ENCODE measurements around the gene AGAP5. TPM values are rescaled to one million over a fixed set of nuclear protein-coding genes. Genes with fewer than 3 reads are reported as not detected.
"Not testable (repeated sequence)": the region's sequence is repeated elsewhere in the genome, so short reads cannot be mapped to it uniquely, and the experiment has no call there.

AGAP5 gene
- total RNA-seq, 1 donor from 2014 or later, result 8.0 TPM

DNA sequence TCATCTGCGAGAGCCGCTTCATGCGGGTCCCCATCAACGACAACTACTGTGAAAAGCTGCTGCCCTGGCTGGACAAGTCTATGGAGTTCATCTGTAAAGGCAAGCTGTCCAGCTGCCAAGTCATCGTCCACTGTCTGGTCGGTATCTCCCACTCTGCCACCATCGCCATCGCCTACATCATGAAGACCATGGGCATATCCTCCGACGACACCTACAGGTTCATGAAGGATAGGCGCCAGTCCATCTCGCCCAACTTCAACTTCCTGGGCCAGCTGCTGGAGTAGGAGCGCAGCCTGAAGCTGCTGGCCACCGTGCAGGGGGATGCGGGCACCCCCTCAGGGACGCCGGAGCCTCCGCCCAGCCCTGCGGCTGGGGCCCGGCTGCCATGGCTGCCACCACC is 34.5 kb upstream of the AGAP5 start:
- Mint-ChIP-seq H3K27ac (ENCODE audit: unreplicated experiment) (peak overlapping the region; percentile 64), H3K4me1 (ENCODE audit: unreplicated experiment) (peaks cover 13% of the 10 kb centered on the region), H3K4me3 (ENCODE audit: unreplicated experiment) (peak overlapping the region; percentile 84), H3K9me3 (ENCODE audit: unreplicated experiment) (no peaks in the 10 kb centered on the region), H3K27me3 (ENCODE audit: unreplicated experiment) (peaks cover 15% of the 10 kb centered on the region), H3K36me3 (ENCODE audit: low read depth, unreplicated experiment) (peaks cover 4% of the 10 kb centered on the region)
- TF ChIP-seq, protein P1, sequence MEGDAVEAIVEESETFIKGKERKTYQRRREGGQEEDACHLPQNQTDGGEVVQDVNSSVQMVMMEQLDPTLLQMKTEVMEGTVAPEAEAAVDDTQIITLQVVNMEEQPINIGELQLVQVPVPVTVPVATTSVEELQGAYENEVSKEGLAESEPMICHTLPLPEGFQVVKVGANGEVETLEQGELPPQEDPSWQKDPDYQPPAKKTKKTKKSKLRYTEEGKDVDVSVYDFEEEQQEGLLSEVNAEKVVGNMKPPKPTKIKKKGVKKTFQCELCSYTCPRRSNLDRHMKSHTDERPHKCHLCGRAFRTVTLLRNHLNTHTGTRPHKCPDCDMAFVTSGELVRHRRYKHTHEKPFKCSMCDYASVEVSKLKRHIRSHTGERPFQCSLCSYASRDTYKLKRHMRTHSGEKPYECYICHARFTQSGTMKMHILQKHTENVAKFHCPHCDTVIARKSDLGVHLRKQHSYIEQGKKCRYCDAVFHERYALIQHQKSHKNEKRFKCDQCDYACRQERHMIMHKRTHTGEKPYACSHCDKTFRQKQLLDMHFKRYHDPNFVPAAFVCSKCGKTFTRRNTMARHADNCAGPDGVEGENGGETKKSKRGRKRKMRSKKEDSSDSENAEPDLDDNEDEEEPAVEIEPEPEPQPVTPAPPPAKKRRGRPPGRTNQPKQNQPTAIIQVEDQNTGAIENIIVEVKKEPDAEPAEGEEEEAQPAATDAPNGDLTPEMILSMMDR (IDR thresholded peaks at IDR 0.05; ENCODE audit: unreplicated experiment), result no peak
- no peak for DNase-seq (ENCODE audit: low spot score)

DNA sequence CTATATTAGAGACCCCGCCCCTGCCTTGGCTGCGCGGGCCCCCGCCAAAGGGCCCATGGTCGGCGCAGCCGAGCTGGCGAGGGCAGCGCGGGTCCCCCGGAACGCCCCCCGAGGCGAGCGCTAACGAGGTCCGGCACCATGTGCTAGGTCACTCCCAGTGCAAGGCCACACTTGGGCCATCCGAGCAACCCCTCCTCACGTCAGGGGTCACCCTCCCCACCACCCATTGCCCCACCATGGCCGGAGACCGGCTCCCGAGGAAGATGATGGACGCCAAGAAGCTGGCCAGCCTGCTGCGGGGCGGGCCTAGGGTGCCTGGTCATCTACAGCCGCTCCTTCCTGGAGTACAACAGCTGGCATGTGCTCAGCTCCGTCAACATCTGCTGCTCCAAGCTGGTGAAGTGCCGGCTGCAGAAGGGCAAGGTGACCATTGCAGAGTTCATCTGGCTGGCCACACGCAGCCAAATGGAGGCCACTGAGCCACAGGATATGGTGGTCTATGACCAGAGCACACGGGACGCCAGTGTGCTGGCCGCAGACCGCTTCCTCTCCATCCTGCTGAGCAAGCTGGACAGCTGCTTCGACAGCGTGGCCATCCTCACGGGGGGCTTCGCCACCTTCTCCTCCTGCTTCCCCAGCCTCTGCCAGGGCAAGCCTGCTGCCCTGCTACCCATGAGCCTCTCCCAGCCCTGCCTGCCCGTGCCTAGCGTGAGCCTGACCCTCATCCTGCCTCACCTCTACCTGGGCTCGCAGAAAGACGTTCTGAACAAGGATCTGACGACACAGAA is 33.9 kb upstream of the AGAP5 start:
- Mint-ChIP-seq H3K4me1 (ENCODE audit: unreplicated experiment) (peaks cover 13% of the 10 kb centered on the region), H3K4me3 (ENCODE audit: unreplicated experiment) (peak overlapping the region; percentile 84), H3K27ac (ENCODE audit: unreplicated experiment) (peak overlapping the region; percentile 64), H3K27me3 (ENCODE audit: unreplicated experiment) (peaks cover 15% of the 10 kb centered on the region), H3K36me3 (ENCODE audit: low read depth, unreplicated experiment) (peaks cover 4% of the 10 kb centered on the region), H3K9me3 (ENCODE audit: unreplicated experiment) (no peaks in the 10 kb centered on the region)
- DNase-seq (ENCODE audit: low spot score), result no peak
- TF ChIP-seq, protein P1 (IDR thresholded peaks at IDR 0.05; ENCODE audit: unreplicated experiment), result no peak

DNA sequence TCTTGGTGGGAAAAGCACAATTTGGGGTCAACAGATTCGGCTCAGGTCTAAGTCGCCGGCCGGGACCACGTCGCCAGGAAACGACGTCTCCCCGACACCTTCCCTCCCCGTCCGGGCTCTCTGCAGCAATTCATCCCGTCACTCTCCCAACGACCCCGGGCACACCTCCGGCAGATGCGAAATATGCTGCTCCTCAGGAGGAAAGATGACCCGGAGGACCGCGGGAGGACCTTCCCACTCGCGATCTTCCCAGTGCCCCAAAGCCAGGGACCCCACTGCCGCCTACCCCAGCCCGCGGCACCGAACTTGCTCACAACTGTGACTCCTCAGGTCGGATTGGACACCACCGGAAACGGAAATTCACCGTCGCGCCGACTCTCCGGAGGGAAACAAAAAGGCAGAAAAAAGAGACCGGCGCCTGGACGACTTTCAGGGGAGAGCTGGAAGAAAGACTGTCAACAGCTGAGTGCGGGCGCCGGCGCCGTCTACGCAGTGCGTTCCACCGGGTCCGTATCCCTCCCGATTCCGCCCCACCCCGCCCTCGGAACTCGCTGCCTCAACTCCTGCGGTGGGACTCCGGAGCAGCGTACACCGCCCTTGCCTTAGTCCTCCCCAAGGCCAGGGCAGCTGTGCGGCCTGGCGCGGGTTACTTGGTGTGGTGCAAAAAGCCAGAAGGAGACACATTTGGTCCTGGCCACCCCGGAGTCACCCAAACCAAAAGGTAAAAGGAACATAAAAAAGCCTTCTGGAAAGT is 32.4 kb upstream of the AGAP5 start:
- Mint-ChIP-seq H3K36me3 (ENCODE audit: low read depth, unreplicated experiment) (peaks cover 4% of the 10 kb centered on the region), H3K27me3 (ENCODE audit: unreplicated experiment) (peaks cover 15% of the 10 kb centered on the region), H3K4me1 (ENCODE audit: unreplicated experiment) (peaks cover 13% of the 10 kb centered on the region), H3K9me3 (ENCODE audit: unreplicated experiment) (no peaks in the 10 kb centered on the region), H3K4me3 (ENCODE audit: unreplicated experiment) (peak overlapping the region; percentile 99), H3K27ac (ENCODE audit: unreplicated experiment) (peak overlapping the region; percentile 99)
- TF ChIP-seq, protein P1 (IDR thresholded peaks at IDR 0.05; ENCODE audit: unreplicated experiment), result no peak
- peak; percentile 83 for DNase-seq (ENCODE audit: low spot score)

DNA sequence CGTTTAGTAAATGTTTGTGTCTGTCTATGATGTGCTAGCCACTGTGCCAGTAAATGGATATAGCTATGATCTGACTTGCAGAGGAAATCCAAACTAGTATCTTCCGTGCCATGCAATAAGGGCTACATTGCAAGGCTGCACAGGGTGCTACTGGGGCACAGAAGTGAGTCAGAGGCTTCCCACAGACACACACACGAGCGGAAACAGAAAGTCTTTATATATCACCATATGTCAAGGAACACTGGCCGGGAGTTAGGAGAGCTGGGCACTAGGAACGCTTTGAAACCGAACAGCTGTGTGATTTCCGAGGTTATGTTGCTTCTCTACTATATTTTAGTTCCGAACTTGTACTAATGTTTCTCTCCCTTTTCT is 31.9 kb upstream of the AGAP5 start:
- not testable (repeated sequence) for DNase-seq (ENCODE audit: low spot score); H3K9me3 Mint-ChIP-seq (ENCODE audit: unreplicated experiment); H3K36me3 Mint-ChIP-seq (ENCODE audit: low read depth, unreplicated experiment)
- Mint-ChIP-seq H3K27me3 (ENCODE audit: unreplicated experiment) (peaks cover 15% of the 10 kb centered on the region), H3K4me3 (ENCODE audit: unreplicated experiment) (peak overlapping the region; percentile 99), H3K4me1 (ENCODE audit: unreplicated experiment) (peaks cover 13% of the 10 kb centered on the region), H3K27ac (ENCODE audit: unreplicated experiment) (peak overlapping the region; percentile 99)

DNA sequence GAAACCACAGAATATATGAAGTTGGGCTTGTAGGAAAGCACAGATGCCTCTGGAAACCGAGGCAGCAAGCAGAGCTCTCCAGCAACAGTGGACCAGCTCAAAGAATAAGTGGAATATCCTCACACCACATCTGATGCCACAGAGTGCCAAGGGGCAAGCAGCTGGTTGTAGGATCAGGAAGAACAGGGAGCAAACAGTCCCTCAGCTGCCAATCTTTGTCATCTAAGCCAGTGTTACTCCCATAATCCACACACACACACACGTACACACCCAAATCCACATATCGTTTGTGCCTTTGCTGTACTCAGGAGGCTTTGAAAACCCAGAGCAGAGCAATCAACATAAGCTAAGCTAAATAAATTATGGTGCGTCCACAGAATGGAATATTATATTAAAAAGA is 25.6 kb upstream of the AGAP5 start:
- H3K27me3 Mint-ChIP-seq (ENCODE audit: unreplicated experiment), result no peaks in the 10 kb centered on the region
- no peak overlapping the region for H3K4me3 Mint-ChIP-seq (ENCODE audit: unreplicated experiment)
- TF ChIP-seq, protein P1 (IDR thresholded peaks at IDR 0.05; ENCODE audit: unreplicated experiment), result no peak
- no peaks in the 10 kb centered on the region for H3K9me3 Mint-ChIP-seq (ENCODE audit: unreplicated experiment)
- H3K4me1 Mint-ChIP-seq (ENCODE audit: unreplicated experiment), result peaks cover 8% of the 10 kb centered on the region
- no peak overlapping the region for H3K27ac Mint-ChIP-seq (ENCODE audit: unreplicated experiment)
- no peak for DNase-seq (ENCODE audit: low spot score)
- H3K36me3 Mint-ChIP-seq (ENCODE audit: low read depth, unreplicated experiment), result peaks cover 12% of the 10 kb centered on the region

DNA sequence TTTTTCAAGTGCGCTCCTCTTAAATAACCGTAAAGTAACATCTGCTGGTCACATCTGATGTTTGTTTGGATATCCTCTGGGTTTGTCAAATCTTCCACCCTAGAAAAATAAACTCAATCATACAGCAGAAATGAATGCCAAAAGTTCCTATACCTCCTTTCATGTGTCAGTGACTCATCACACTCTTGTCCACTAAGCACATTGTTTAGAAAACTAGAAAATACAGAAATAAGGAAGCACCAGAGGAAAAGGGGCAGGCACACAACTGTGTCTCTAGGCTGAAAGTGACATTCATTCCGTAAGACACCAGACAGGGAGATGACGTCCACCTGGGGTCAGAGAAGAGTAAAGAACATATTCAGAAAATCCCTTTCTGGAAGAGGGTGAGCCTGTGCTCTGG is 22.7 kb upstream of the AGAP5 start:
- not testable (repeated sequence) for H3K9me3 Mint-ChIP-seq (ENCODE audit: unreplicated experiment); H3K4me1 Mint-ChIP-seq (ENCODE audit: unreplicated experiment); H3K27me3 Mint-ChIP-seq (ENCODE audit: unreplicated experiment); H3K4me3 Mint-ChIP-seq (ENCODE audit: unreplicated experiment); DNase-seq (ENCODE audit: low spot score)
- H3K27ac Mint-ChIP-seq (ENCODE audit: unreplicated experiment), result peak overlapping the region; percentile 86
- peaks cover 19% of the 10 kb centered on the region for H3K36me3 Mint-ChIP-seq (ENCODE audit: low read depth, unreplicated experiment)
